ENCODE measurements around the gene DHCR7. TPM values are rescaled to one million over a fixed set of nuclear protein-coding genes. Genes with fewer than 3 reads are reported as not detected.

The DHCR7 gene
- total RNA-seq, 1 donor from 2014 or later = 97.0 TPM

DNA sequence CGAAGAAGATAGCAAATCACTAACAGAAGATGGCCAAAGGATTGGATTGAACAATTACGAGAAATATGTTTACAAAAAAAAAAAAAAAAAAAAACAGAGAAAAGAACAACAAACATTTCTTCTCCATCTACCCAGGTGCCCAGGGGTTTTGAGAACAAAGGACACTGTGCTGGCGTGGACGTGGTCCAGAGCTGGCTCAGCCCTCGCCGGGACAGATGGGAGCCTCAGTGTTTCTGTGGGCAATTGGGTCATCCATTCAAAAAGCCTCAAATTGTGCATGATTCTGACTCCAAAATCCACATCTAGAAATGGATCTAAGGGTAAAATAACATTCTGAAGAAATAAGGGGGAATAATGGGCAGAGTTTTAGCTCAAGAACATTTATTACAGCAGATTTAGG, 63.1 kb downstream of the DHCR7 start:
- H3K27ac Mint-ChIP-seq = no peak overlapping the region
- DNase-seq (ENCODE audit: extremely low spot score, unreplicated experiment) = no peak
- H3K9me3 Mint-ChIP-seq = peaks cover 21% of the 10 kb centered on the region
- no peaks in the 10 kb centered on the region for H3K36me3 Mint-ChIP-seq
- TF ChIP-seq, protein P1, sequence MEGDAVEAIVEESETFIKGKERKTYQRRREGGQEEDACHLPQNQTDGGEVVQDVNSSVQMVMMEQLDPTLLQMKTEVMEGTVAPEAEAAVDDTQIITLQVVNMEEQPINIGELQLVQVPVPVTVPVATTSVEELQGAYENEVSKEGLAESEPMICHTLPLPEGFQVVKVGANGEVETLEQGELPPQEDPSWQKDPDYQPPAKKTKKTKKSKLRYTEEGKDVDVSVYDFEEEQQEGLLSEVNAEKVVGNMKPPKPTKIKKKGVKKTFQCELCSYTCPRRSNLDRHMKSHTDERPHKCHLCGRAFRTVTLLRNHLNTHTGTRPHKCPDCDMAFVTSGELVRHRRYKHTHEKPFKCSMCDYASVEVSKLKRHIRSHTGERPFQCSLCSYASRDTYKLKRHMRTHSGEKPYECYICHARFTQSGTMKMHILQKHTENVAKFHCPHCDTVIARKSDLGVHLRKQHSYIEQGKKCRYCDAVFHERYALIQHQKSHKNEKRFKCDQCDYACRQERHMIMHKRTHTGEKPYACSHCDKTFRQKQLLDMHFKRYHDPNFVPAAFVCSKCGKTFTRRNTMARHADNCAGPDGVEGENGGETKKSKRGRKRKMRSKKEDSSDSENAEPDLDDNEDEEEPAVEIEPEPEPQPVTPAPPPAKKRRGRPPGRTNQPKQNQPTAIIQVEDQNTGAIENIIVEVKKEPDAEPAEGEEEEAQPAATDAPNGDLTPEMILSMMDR (conservative IDR thresholded peaks at IDR 0.05) = no peak
- peaks cover 9% of the 10 kb centered on the region for H3K4me1 Mint-ChIP-seq (ENCODE audit: unreplicated experiment)
- H3K4me3 Mint-ChIP-seq = no peak overlapping the region
- peaks cover 34% of the 10 kb centered on the region for H3K27me3 Mint-ChIP-seq

DNA sequence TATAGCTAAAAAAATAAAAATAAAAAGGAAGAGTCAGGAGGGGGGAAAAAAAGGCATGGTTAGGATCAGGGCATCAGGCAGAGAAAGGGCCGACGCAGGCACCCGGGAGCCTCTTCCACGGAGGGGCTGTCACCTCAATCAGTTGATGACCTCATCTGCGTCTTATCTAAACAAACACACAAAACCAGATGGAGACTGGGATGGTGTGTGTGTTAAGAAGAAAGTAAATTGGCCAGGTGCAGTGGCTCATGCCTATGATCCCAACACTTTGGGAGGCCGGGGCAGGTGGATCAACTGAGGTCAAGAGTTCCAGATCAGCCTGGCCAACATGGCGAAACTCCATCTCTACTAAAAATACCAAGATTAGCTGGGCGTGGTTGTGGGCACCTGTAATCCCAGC, 63.6 kb downstream of the DHCR7 start:
- no peaks in the 10 kb centered on the region for H3K36me3 Mint-ChIP-seq
- H3K4me1 Mint-ChIP-seq (ENCODE audit: unreplicated experiment) = peaks cover 12% of the 10 kb centered on the region
- H3K27ac Mint-ChIP-seq = no peak overlapping the region
- DNase-seq (ENCODE audit: extremely low spot score, unreplicated experiment) = no peak
- peaks cover 30% of the 10 kb centered on the region for H3K27me3 Mint-ChIP-seq
- TF ChIP-seq, protein P1 (conservative IDR thresholded peaks at IDR 0.05) = no peak
- no peak overlapping the region for H3K4me3 Mint-ChIP-seq
- H3K9me3 Mint-ChIP-seq = peaks cover 21% of the 10 kb centered on the region

Small RNAs within 50 kb of the gene (microRNA-seq; reads per million reads assigned to microRNA genes)
- gene MIR6754 = 1.1 reads per million

Other genes starting within 250 kb of the DHCR7 start
- gene SHANK2, start 195.8 kb downstream of the DHCR7 start, total RNA-seq (ENCODE audit: low replicate concordance) = 25.9 and 49.4 TPM in 2 replicates
- gene NADSYN1, start 4.8 kb upstream of the DHCR7 start, total RNA-seq (ENCODE audit: low replicate concordance) = 66.6 and 96.7 TPM in 2 replicates
- not detected in 2 replicates for gene KRTAP5-7, start 78.9 kb upstream of the DHCR7 start, total RNA-seq (ENCODE audit: low replicate concordance)
- not detected in 2 replicates for gene KRTAP5-8, start 89.6 kb upstream of the DHCR7 start, total RNA-seq (ENCODE audit: low replicate concordance)
- gene KRTAP5-9, start 100.0 kb upstream of the DHCR7 start, total RNA-seq (ENCODE audit: low replicate concordance) = 0.43 TPM in 1 of 2 replicates, not detected in the other
- not detected in 2 replicates for gene KRTAP5-10, start 117.2 kb upstream of the DHCR7 start, total RNA-seq (ENCODE audit: low replicate concordance)
- gene KRTAP5-11, start 134.5 kb upstream of the DHCR7 start, total RNA-seq (ENCODE audit: low replicate concordance) = not detected in 2 replicates